Right lobe of liver (tissue), 4 donors: ENCODE measurements around the gene UNC5C.

Experiments used
- POLR2A ChIP-seq: fragments of 450-650 bp; IDR thresholded peaks from one replicate; pipeline ENCODE4 v1.6.1; 2017; ENCODE audit warnings: antibody characterized with exemption, mild to moderate bottlenecking
- TF ChIP-seq, protein P1 (sequence below), 4 donors: fragments of 200-600 bp in 3 of 4; fragments of 450-650 bp in 1 of 4; IDR thresholded peaks; one replicate each; pipeline versions ENCODE4 v1.5.1 to v1.8.0; 2016 to 2022; ENCODE audit warnings: antibody characterized with exemption in 4 of 4, mild to moderate bottlenecking in 2 of 4
- donor health status: DM: no; HTN: no; CAD: no.
- donor health status: DM: no; HTN: no; CAD: no.
- donor health status: DM: no; HTN: yes; CAD: no.

DNA sequence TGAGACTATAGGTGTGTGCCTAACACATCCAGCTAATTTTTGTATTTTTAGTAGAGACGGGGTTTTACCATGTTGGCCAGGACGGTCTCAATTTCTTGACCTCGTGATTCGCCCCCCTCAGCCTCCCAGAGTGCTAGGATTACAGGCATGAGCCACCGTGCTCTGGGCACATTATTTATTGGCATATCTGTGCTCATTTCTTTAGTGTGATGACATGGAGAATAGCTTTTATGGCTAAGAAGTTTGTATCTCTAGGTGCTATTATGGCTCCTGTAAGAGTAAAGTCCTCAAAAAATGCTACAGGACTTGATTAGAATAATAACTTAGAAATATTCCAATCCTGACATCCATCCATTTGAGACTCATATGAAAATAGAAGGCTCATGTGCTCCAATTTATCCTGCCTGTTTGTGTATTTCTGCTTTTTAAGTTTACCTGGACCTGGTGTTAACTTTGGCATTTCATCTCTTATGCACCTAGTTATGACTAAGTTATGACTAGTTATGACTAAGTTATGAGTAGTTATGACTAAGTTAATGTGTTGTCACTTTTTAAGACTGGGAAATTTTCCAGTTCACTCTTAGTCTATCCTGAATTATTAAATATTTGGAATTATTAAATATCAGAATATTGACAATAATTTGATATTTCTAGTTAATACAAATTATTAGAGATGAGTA, 36.4 kb upstream of the UNC5C start:
- TF ChIP-seq, protein P1, sequence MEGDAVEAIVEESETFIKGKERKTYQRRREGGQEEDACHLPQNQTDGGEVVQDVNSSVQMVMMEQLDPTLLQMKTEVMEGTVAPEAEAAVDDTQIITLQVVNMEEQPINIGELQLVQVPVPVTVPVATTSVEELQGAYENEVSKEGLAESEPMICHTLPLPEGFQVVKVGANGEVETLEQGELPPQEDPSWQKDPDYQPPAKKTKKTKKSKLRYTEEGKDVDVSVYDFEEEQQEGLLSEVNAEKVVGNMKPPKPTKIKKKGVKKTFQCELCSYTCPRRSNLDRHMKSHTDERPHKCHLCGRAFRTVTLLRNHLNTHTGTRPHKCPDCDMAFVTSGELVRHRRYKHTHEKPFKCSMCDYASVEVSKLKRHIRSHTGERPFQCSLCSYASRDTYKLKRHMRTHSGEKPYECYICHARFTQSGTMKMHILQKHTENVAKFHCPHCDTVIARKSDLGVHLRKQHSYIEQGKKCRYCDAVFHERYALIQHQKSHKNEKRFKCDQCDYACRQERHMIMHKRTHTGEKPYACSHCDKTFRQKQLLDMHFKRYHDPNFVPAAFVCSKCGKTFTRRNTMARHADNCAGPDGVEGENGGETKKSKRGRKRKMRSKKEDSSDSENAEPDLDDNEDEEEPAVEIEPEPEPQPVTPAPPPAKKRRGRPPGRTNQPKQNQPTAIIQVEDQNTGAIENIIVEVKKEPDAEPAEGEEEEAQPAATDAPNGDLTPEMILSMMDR (IDR thresholded peaks at IDR 0.05): no peak
- no peak for TF ChIP-seq POLR2A
